Stimulated activated CD8-positive, alpha-beta memory T cell treated with anti-CD3 and anti-CD28 coated beads, Interleukin-7, amount 100 ng/mL, for 4 hours (primary cell): ENCODE data around the gene DLX3.

Experiments used
- DNase-seq, 2 donors: peaks; one replicate each; pipeline ENCODE4 v3.0.0-alpha.2; 2020; ENCODE audit warnings: low read depth in 2 of 2

The DLX3 gene

GRCh38 chr17:49972486-49973270, 22.3 kb downstream of the DLX3 start:
- DNase-seq = no peak

GRCh38 chr17:49971848-49972485, 23.1 kb downstream of the DLX3 start:
- no peak for DNase-seq

- DNase-seq = no peak
Measured at GRCh38 chr17:49971199-49971847, 23.7 kb downstream of the DLX3 start.

GRCh38 chr17:49970498-49970897, 24.5 kb downstream of the DLX3 start:
- DNase-seq = no peak

- DNase-seq = no peak
Measured at GRCh38 chr17:49969795-49970389, 25.1 kb downstream of the DLX3 start.

- no peak for DNase-seq
Measured at GRCh38 chr17:49969134-49969759, 25.8 kb downstream of the DLX3 start, which contains the start of gene DLX4. Gene DLX4, plus strand, starts transcription at chr17:49969190. Its CDS starts 279 bp downstream, at chr17:49969469.

- DNase-seq = peak; percentile 29 to 59
Measured at GRCh38 chr17:49968405-49969133, 26.5 kb downstream of the DLX3 start.

- no peak for DNase-seq
Measured at GRCh38 chr17:49967621-49968404, 27.2 kb downstream of the DLX3 start.

- no peak for DNase-seq
Measured at GRCh38 chr17:49967205-49967604, 27.8 kb downstream of the DLX3 start.

- no peak for DNase-seq
Measured at GRCh38 chr17:49966767-49967166, 28.3 kb downstream of the DLX3 start.

- no peak for DNase-seq
Measured at GRCh38 chr17:49965524-49965909, 29.5 kb downstream of the DLX3 start.

- DNase-seq = peak in 1 of 2 donors; percentile 24
Measured at GRCh38 chr17:49964769-49965523, 30.1 kb downstream of the DLX3 start.

- DNase-seq = no peak
Measured at GRCh38 chr17:49964303-49964768, 30.7 kb downstream of the DLX3 start.

- no peak for DNase-seq
Measured at GRCh38 chr17:49963626-49964302, 31.3 kb downstream of the DLX3 start.

- DNase-seq = no peak
Measured at GRCh38 chr17:49963309-49963625, 31.8 kb downstream of the DLX3 start.

GRCh38 chr17:49962599-49963308, 32.3 kb downstream of the DLX3 start:
- no peak for DNase-seq

- DNase-seq = no peak
Measured at GRCh38 chr17:49959183-49959935, 35.7 kb downstream of the DLX3 start.

- DNase-seq = no peak
Measured at GRCh38 chr17:49958723-49959122, 36.3 kb downstream of the DLX3 start.
